H9 (cell line): ENCODE results near the gene C15orf40. TPM values are rescaled to one million over a fixed set of nuclear protein-coding genes. Genes with fewer than 3 reads are reported as not detected.

ENCODE experiments used
- DNase-seq: peaks from one replicate; pipeline ENCODE4 v3.0.0-alpha.2; 2017
- H2AFZ ChIP-seq: one replicate; pipeline ENCODE4 v1.6.1; 2013; ENCODE audit warnings: mild to moderate bottlenecking, low read length, control low read depth, moderate library complexity
- H2AK5ac ChIP-seq: 2 replicates; pipeline ENCODE4 v1.6.1; 2013; ENCODE audit warnings: low read length, control low read depth, mixed read lengths; ENCODE audit not compliant: insufficient read length
- H2BK120ac ChIP-seq: one replicate; pipeline ENCODE4 v1.6.1; 2013; ENCODE audit warnings: low read depth, mild to moderate bottlenecking, low read length, control low read depth, inconsistent platforms; ENCODE audit not compliant: poor library complexity, severe bottlenecking
- H2BK12ac ChIP-seq: 2 replicates; pipeline ENCODE4 v1.6.1; 2013; ENCODE audit warnings: low read length, control low read depth, mixed read lengths, low read depth; ENCODE audit not compliant: insufficient read length
- H2BK15ac ChIP-seq: 2 replicates; pipeline ENCODE4 v1.6.1; 2013; ENCODE audit warnings: low read depth, low read length, control low read depth
- H2BK20ac ChIP-seq: one replicate; pipeline ENCODE4 v1.6.1; 2013; ENCODE audit warnings: low read depth, mild to moderate bottlenecking, low read length, control low read depth, inconsistent platforms; ENCODE audit not compliant: poor library complexity, severe bottlenecking
- H2BK5ac ChIP-seq: 2 replicates; pipeline ENCODE4 v1.6.1; 2013; ENCODE audit warnings: low read length, control low read depth, mixed read lengths; ENCODE audit not compliant: insufficient read length
- H3K14ac ChIP-seq: 2 replicates; pipeline ENCODE4 v1.6.1; 2013; ENCODE audit warnings: low read length, control low read depth; ENCODE audit not compliant: insufficient read depth
- H3K18ac ChIP-seq: 2 replicates; pipeline ENCODE4 v1.6.1; 2013; ENCODE audit warnings: low read depth, mild to moderate bottlenecking, mixed read lengths, low read length, control low read depth; ENCODE audit not compliant: insufficient read length
- H3K23ac ChIP-seq: 2 replicates; pipeline ENCODE4 v1.6.1; 2013; ENCODE audit warnings: low read length, control low read depth, mixed read lengths, low read depth; ENCODE audit not compliant: insufficient read length
- H3K23me2 ChIP-seq: 2 replicates; pipeline ENCODE4 v1.6.1; 2013; ENCODE audit warnings: low read depth, mild to moderate bottlenecking, mixed read lengths, low read length, control low read depth; ENCODE audit not compliant: insufficient read length, poor library complexity, severe bottlenecking
- H3K27ac ChIP-seq: 2 replicates; pipeline ENCODE4 v1.5.1; 2013; ENCODE audit warnings: low read length, control low read depth, mixed read lengths, low read depth; ENCODE audit not compliant: insufficient read length
- H3K27me3 ChIP-seq: 2 replicates; pipeline ENCODE4 v1.6.1; 2013; ENCODE audit warnings: low read length, control low read depth, inconsistent platforms; ENCODE audit not compliant: insufficient read depth
- H3K4ac ChIP-seq: 2 replicates; pipeline ENCODE4 v1.6.1; 2013; ENCODE audit warnings: low read depth, mild to moderate bottlenecking, control low read depth, inconsistent platforms, low read length, moderate library complexity
- H3K4me1 ChIP-seq: 2 replicates; pipeline ENCODE4 v1.6.1; 2013; ENCODE audit warnings: low read length, control low read depth, inconsistent platforms; ENCODE audit not compliant: insufficient read depth
- H3K4me2 ChIP-seq: 2 replicates; pipeline ENCODE4 v1.6.1; 2013; ENCODE audit warnings: low read length, control low read depth, mixed read lengths; ENCODE audit not compliant: insufficient read length, insufficient read depth
- H3K56ac ChIP-seq: 2 replicates; pipeline ENCODE4 v1.6.1; 2013; ENCODE audit warnings: low read depth, mild to moderate bottlenecking, mixed read lengths, low read length, control low read depth; ENCODE audit not compliant: insufficient read length
- H3K79me1 ChIP-seq: 2 replicates; pipeline ENCODE4 v1.6.1; 2013; ENCODE audit warnings: low read depth, mild to moderate bottlenecking, moderate library complexity, low read length, control low read depth, inconsistent platforms; ENCODE audit not compliant: insufficient read depth, poor library complexity, severe bottlenecking
- H3K79me2 ChIP-seq: 2 replicates; pipeline ENCODE4 v1.6.1; 2013; ENCODE audit warnings: low read length, control low read depth, inconsistent platforms; ENCODE audit not compliant: insufficient read depth
- H3K9ac ChIP-seq: 2 replicates; pipeline ENCODE4 v1.6.1; 2013; ENCODE audit warnings: low read length, control low read depth, mixed read lengths; ENCODE audit not compliant: insufficient read length; ENCODE audit errors: extremely low read depth
- H3K9me3 ChIP-seq: one replicate; pipeline ENCODE4 v1.6.1; 2013; ENCODE audit warnings: low read depth, low read length, inconsistent platforms; ENCODE audit not compliant: control insufficient read depth
- H3T11ph ChIP-seq: one replicate; pipeline ENCODE4 v1.6.1; 2013; ENCODE audit warnings: mild to moderate bottlenecking, low read length, control low read depth, inconsistent platforms
- H4K20me1 ChIP-seq: one replicate; pipeline ENCODE4 v1.6.1; 2013; ENCODE audit not compliant: control insufficient read depth, insufficient read length, insufficient read depth
- H4K5ac ChIP-seq: 2 replicates; pipeline ENCODE4 v1.6.1; 2013; ENCODE audit warnings: low read depth, mild to moderate bottlenecking, mixed read lengths, low read length, control low read depth; ENCODE audit not compliant: insufficient read length
- H4K8ac ChIP-seq: replicated peaks from 2 replicates; pipeline ENCODE4 v1.6.1; 2013; ENCODE audit warnings: low read length, control low read depth, mixed read lengths, low read depth; ENCODE audit not compliant: insufficient read length
- H4K91ac ChIP-seq: 2 replicates; pipeline ENCODE4 v1.6.1; 2013; ENCODE audit warnings: low read depth, mild to moderate bottlenecking, moderate library complexity, mixed read lengths, low read length, control low read depth; ENCODE audit not compliant: insufficient read length
- H3K27ac Mint-ChIP-seq, 3 experiments: 2 replicates in 2 of 3; 3 replicates in 1 of 3; pipeline ENCODE4 v1.8.0; 2020 to 2021; ENCODE audit warnings: mixed read lengths in 3 of 3, mild to moderate bottlenecking in 1 of 3, moderate library complexity in 1 of 3
- H3K27me3 Mint-ChIP-seq: 2 replicates; pipeline ENCODE4 v1.8.0; 2021; ENCODE audit warnings: low read depth, mild to moderate bottlenecking, moderate library complexity, mixed read lengths
- H3K36me3 Mint-ChIP-seq, 3 experiments: 2 replicates in 2 of 3; 3 replicates in 1 of 3; pipeline ENCODE4 v1.8.0; 2020 to 2021; ENCODE audit warnings: low read depth in 3 of 3, mixed read lengths in 3 of 3; ENCODE audit not compliant: insufficient read depth in 1 of 3
- H3K4me1 Mint-ChIP-seq, 2 experiments: 2 replicates each; pipeline ENCODE4 v1.8.0; 2020; ENCODE audit warnings: mixed read lengths in 2 of 2
- H3K4me3 Mint-ChIP-seq, 2 experiments: 2 replicates in 1 of 2; 3 replicates in 1 of 2; pipeline ENCODE4 v1.8.0; 2020 to 2021; ENCODE audit warnings: mild to moderate bottlenecking in 2 of 2, mixed read lengths in 2 of 2, moderate library complexity in 1 of 2
- H3K9me3 Mint-ChIP-seq, 2 experiments: 2 replicates in 1 of 2; 3 replicates in 1 of 2; pipeline ENCODE4 v1.8.0; 2020; ENCODE audit warnings: mild to moderate bottlenecking in 2 of 2, mixed read lengths in 2 of 2, moderate library complexity in 1 of 2
- WGBS: extraction: QIAGEN DNeasy Blood & Tissue Kit; methylation state at CpG from one replicate; pipeline ENCODE4 v1.1.7; 2013; ENCODE audit warnings: missing lambda C conversion rate, low lambda C conversion rate, mixed read lengths; ENCODE audit not compliant: insufficient read length; ENCODE audit errors: extremely low coverage; 5-methylcytosine and 5-hydroxymethylcytosine counted together
- total RNA-seq: library from RNA; stranded (reverse); gene quantifications from 2 replicates; pipeline ENCODE4 v1.2.1, GENCODE V29; 2021
- TF ChIP-seq, protein P1 (sequence below): fragments of 200-600 bp; sonication (generic); conservative IDR thresholded peaks from 3 replicates; pipeline ENCODE4 v1.8.0; 2021; ENCODE audit warnings: antibody characterized with exemption, mild to moderate bottlenecking

C15orf40 gene
- total RNA-seq, 1 experiment from 2014 or later: 11.5 TPM

DNA sequence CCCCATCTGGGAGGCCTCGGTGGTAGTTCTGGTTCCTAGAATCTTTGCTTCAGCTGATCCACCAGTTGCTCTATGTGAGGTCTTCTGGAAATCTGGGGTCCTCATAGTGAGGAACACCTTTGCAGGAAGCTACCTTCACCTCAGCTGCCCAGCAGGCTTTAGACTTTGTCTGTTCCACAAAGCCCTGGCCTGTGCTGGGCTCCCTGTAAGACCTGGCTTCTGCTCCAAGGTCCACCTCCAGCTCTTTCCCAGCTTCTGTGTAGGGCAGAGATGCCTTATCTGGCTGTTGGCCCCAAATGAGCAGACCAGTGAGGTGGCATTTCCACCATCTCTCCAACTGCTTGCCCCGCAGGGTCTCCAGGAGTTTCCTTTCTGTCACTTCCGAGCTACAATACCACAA is 50.7 kb downstream of the C15orf40 start:
- Histone ChIP-seq H3K27ac (no peak overlapping the region), H3K23me2 (no peaks in the 10 kb centered on the region), H3K27me3 (no peaks in the 10 kb centered on the region), H2BK15ac (no peak overlapping the region), H3K4me2 (no peak overlapping the region), H3K14ac (no peak overlapping the region), H3K79me2 (no peaks in the 10 kb centered on the region), H3T11ph (no peak overlapping the region), H3K9me3 (no peaks in the 10 kb centered on the region), H3K23ac (no peak overlapping the region), H2BK20ac (no peak overlapping the region), H4K91ac (no peak overlapping the region), H3K18ac (no peak overlapping the region), H3K79me1 (no peaks in the 10 kb centered on the region), H3K9ac (no peak overlapping the region), H3K4ac (no peak overlapping the region), H4K8ac (no peak overlapping the region), H4K20me1 (no peaks in the 10 kb centered on the region), H2BK120ac (no peak overlapping the region), H2AK5ac (no peak overlapping the region), H3K4me1 (no peaks in the 10 kb centered on the region), H4K5ac (no peak overlapping the region), H2BK12ac (no peak overlapping the region), H2AFZ (no peak overlapping the region), H3K56ac (no peak overlapping the region), H2BK5ac (no peak overlapping the region)
- H3K4me1 Mint-ChIP-seq: peaks cover 17 to 21% of the 10 kb centered on the region in 2 experiments
- H3K4me3 Mint-ChIP-seq: no peak overlapping the region
- no peaks in the 10 kb centered on the region; the same call in 1 of the 2 replicates for H3K27me3 Mint-ChIP-seq
- H3K27ac Mint-ChIP-seq: no peak overlapping the region; a peak in 1 of 7 replicates
- no CpG with 5 or more reads among the region's 3 CpGs for WGBS
- TF ChIP-seq, protein P1, sequence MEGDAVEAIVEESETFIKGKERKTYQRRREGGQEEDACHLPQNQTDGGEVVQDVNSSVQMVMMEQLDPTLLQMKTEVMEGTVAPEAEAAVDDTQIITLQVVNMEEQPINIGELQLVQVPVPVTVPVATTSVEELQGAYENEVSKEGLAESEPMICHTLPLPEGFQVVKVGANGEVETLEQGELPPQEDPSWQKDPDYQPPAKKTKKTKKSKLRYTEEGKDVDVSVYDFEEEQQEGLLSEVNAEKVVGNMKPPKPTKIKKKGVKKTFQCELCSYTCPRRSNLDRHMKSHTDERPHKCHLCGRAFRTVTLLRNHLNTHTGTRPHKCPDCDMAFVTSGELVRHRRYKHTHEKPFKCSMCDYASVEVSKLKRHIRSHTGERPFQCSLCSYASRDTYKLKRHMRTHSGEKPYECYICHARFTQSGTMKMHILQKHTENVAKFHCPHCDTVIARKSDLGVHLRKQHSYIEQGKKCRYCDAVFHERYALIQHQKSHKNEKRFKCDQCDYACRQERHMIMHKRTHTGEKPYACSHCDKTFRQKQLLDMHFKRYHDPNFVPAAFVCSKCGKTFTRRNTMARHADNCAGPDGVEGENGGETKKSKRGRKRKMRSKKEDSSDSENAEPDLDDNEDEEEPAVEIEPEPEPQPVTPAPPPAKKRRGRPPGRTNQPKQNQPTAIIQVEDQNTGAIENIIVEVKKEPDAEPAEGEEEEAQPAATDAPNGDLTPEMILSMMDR: no peak
- no peaks in the 10 kb centered on the region for H3K36me3 Mint-ChIP-seq
- no peaks in the 10 kb centered on the region for H3K9me3 Mint-ChIP-seq
- no peak for DNase-seq
